Limb (tissue), 2 donors: ENCODE results near the gene GPATCH3.
"Not testable (repeated sequence)": the region's sequence is repeated elsewhere in the genome, so short reads cannot be mapped to it uniquely, and the experiment has no call there.

Experiments used
- DNase-seq, 2 donors: peaks; one replicate each; pipeline ENCODE4 v3.0.0-alpha.2; 2016; ENCODE audit errors: extremely low spot score in 2 of 2

The GPATCH3 gene, protein sequence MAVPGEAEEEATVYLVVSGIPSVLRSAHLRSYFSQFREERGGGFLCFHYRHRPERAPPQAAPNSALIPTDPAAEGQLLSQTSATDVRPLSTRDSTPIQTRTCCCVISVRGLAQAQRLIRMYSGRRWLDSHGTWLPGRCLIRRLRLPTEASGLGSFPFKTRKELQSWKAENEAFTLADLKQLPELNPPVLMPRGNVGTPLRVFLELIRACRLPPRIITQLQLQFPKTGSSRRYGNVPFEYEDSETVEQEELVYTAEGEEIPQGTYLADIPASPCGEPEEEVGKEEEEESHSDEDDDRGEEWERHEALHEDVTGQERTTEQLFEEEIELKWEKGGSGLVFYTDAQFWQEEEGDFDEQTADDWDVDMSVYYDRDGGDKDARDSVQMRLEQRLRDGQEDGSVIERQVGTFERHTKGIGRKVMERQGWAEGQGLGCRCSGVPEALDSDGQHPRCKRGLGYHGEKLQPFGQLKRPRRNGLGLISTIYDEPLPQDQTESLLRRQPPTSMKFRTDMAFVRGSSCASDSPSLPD

DNA sequence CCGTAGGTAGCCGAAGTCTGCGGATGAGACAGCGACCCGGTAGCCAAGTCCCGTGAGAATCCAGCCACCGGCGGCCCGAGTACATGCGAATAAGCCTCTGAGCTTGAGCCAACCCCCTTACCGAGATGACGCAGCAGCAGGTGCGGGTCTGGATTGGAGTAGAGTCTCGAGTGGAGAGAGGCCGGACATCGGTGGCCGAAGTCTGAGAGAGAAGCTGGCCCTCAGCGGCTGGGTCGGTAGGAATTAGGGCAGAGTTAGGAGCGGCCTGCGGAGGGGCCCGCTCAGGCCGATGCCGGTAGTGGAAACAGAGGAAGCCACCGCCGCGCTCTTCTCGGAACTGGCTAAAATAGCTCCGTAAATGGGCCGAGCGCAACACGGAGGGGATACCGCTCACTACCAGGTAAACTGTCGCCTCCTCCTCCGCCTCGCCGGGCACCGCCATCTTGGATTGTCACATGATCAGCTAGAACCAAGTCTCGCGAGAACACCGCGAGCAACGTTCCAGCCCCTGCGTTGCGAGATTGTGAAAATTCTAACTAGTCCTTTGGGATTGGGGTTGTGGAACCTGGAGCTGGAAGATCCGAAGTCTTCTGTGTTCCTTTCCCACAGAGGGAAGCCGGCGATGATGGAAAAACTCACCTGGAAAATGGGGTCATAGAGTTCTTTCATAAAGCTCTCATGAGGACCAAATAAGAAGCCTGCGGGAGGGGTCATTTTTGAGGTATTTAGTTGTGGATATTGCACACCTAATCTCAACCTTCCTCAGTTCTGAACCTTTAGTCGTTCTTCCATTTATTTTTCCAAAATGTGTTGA, at the start of gene GPATCH3:
Gene GPATCH3, minus strand, starts transcription at position 467 of the 814 bp plus-strand sequence. Its CDS starts 25 bp downstream, at position 442.
- DNase-seq = peak; percentile 92

DNA sequence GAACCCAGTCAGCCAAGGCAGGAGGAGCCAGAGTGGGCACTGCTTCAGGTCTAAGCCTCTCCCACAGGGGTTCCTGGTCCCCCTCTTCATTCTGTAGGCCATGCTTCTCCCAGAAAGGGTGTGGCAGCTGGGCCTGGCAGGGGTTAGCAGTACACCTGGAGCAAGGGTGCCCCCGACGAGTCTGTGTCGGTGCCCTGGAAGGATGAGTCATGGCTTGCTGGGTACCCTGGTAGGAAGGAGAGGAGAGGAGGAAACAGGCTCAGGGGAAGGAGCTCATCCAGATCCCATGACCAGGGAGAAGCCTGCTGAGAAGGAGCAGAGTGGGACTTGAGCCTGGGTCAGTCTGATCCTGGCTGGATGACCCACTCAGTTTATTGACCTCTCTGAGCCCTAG, 49.7 kb upstream of the GPATCH3 start:
- DNase-seq = no peak

DNA sequence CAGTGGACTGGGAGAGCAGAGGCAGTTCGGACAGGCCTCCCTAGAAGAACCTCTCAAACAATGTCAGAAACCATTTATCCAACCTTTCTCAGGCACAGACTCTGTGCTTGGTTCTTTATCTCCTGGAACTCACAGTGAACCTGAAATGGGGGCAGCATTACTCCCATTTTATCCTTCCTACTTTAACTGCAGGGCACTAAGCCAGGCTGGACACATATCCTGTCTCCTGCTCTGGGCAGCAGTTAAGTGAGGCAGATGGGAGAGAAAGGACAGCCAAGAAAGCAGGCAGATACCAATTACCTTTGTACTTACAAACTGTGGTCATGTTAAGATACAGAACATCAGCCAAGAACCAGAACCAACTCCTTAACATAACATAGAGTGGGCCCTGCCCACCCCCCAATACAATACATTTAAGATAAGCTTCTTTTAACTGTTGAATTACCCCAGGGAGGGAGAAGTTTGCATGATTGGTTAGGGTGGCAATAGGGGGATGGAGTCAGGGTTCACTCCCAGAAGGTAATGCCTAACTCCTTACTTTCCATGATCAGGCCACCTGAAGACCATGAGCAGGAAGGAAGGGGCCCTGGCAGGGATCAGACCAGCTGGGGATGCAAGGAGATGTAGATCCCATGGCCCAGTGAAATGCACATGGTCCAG, 49.1 kb upstream of the GPATCH3 start:
- DNase-seq = no peak

DNA sequence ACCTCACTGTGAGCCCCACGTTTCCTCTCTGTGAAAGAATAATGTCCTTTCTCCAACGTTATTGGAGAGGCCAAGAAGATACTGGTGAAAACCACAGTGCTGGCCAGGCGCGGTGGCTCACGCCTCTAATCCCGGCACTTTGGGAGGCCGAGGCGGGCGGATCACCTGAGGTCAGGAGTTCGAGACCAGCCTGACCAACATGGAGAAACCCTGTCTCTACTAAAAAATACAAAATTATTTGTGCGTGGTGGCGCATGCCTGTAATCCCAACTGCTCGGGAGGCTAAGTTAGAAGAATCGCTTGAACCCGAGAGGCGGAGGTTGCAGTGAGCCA, 48.4 kb upstream of the GPATCH3 start:
- DNase-seq = not testable (repeated sequence)

DNA sequence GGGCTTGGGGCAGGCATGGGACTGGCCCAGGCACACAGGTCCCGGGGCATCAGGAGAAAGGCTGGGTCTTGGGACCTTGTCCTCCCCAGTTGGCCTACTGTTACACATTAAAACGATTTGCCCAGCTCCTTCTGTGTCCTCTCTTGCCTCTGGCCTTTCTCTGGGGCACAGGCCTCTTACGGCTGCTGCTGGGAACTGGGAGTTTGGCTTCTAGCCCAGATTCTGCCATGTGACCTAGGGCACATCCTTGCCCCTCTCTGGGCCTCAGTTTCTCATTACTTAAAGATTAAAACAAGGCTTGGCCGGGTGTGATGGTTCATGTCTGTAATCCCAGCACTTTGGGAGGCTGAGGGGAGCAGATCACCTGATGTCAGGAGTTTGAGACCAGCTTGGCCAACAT, 46.0 kb upstream of the GPATCH3 start:
- no peak for DNase-seq

DNA sequence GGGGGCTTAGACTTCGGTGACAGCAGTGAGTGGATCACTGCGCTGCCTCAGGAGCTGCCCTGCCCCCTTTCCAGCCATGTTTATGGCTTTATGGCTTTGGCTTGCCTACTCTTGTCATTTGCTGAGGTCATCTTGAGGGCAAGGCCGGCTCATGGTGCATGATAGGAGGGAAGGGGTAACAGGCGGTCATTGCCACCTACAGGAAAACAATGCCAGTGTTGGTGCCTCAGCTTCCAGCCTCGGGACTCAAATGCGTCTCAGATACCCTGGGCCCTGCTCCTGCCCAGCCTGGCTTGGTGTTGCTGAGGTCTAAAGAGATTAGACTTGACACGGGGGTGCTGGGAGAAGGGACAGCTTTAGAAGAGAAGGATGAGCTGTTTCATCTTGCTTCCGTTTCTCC, 45.5 kb upstream of the GPATCH3 start:
- DNase-seq = no peak

DNA sequence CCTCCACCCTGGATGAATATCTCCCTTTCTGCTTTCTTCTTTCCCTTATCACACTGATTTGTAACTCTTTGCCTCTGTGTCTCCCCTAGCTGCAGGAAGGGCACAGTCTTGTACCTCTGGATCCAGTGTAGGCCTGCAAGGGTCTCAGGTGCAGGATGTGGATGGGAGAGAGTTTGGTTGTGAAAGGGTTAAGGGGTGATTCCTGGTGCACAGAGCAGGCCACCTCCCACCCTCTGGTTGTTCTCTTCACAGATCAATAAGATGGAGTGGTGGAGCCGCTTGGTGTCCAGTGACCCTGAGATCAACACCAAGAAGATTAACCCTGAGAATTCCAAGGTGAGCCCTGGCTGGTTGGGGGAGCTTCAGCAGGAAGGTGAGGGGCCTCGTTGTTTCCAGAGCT, 44.9 kb upstream of the GPATCH3 start:
- no peak for DNase-seq

DNA sequence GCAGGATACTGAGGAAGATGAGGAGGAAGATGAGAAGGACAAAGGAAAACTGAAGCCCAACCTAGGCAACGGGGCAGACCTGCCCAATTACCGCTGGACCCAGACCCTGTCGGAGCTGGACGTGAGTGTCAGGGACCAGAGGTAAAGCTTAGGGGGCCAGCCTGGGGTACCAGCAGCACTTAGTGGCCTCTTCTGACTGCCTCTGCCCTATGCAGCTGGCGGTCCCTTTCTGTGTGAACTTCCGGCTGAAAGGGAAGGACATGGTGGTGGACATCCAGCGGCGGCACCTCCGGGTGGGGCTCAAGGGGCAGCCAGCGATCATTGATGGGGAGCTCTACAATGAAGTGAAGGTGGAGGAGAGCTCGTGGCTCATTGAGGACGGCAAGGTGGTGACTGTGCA, 42.4 kb upstream of the GPATCH3 start:
- no peak for DNase-seq

DNA sequence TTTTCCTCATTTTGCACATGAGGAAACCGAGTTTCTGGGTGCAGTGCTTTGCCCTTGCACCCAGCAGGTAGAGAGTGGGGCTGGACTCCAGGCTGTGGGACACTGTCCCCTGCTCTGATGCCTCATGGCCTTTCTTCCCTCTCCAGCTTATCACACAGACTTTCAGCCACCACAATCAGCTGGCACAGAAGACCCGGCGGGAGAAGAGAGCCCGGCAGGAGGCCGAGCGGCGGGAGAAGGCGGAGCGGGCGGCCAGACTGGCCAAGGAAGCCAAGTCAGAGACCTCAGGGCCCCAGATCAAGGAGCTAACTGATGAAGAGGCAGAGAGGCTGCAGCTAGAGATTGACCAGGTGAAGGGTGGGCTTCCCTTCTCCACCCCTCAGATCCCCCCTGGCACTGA, 41.0 kb upstream of the GPATCH3 start:
- no peak for DNase-seq

DNA sequence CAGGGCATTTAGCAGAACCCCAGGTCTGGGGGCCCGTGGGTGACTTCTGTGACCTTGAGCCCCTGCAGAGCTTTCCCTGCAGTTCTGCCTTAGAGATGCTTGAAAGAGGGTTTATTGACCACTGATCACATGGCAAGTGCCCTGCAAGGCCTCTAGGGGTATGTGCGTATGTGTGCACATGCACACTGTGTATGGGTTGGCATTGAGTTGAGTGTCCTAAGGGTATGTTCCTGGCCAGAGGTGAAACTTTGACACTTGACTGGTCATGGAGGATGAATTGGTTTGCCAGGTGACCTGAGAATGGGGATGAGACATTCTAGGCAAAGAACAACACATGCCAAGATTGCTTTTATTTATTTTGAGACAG, 38.4 kb upstream of the GPATCH3 start:
- no peak for DNase-seq

DNA sequence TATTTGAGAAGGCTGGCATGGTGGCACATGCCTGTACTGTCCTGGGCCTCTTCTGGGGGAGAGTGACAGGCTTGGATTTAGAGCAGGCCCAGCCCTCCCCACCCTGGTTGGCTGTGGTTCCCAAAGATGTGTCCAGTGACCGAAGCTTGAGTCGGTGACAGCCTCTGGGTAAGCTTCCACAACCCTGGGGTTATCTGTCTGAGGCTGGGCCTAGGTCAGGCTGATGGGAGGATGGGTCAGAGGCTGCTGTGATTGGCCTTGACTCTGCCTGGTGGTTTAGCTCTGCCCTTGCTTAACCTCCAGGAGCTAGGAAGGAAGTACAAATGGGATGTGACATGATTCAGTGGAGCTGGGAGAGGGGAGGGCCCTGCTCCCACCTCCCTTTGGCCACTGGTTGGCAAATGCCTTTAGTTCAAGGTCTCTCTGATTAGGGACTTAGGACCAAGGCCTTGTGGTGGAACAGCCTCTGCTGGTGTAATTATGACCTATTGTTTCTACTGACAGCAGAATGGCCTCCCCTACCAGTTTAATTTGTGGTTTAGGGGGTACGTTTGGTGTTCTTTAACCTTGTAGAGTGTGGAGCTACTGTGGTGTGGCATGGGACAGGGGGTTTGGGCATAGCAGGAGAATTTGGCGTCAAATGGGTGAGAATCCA, 37.9 kb upstream of the GPATCH3 start:
- no peak for DNase-seq

DNA sequence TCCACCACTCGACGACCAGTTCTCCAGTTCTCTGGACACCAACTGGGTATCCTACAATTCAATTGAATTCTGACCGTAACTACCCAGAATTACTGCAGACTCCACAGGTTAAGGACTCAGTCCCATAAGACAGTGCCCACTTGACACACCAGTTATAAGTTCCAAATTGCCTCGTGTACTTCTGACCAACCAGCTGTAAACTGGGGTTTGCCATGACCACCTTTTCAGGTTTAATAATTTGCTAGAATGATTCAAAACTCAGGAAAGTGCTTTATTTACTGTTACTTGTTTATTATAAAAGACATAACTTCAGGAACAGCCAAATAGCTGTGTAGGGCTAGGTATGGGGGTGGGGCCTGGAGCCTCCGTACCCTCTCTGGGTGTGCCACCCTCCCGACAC, 36.6 kb upstream of the GPATCH3 start:
- DNase-seq = no peak

DNA sequence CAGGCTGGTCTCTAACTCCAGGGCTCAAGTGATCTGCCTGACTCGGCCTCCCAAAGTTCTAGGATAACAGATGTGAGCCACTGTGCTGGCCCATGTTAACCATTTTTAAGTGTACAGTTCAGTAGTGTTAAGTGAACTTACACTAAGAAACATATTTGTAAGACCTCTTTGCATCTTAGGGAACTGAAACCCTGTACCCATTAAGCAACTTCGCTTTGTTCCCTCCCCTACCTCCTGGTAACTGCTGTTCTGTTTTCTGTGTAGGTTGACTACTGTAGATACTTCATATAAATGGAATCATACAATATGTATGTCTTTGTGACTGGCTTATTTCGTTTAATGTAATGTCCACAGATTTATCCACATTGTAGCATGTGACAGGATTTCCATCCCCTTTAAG, 32.3 kb upstream of the GPATCH3 start:
- DNase-seq = no peak

DNA sequence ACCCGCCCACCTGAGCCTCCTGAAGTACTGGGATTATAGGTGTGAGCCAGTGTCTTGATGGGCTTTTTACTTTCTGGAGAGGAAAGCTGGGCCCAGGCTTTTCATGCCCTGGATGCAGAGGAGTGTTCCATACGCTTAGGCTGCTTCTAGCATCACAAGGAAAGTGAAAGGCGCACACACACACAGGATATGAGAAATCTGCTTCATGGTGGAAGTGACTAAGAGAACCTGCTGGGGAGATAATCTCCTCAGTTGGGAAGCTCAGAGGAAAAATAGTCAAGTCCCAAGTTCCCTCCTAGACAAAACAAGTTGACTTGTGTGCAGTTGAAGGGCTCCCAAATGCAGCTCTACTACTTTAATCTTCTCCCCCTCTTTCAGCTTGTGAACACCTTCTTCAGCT, 23.4 kb upstream of the GPATCH3 start:
- no peak for DNase-seq

DNA sequence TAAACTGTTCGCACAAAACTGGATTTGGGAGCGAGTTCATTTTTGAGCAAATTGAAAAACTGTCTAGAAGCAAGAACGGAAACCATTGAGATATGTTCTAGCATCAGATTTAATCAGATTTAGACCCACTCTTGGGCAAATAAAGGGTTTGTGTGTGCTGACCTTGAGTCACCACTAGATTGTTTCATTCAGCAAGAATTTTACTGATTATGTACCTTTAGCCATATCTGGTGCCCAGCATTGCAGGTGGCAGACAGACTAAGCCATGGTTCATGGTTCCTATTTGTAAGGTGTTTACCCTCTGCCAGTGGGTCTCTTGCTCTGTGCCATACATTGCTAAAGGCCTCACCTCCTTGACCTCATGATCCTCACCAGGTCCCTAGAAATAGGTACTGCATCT, 22.6 kb upstream of the GPATCH3 start:
- DNase-seq = no peak

DNA sequence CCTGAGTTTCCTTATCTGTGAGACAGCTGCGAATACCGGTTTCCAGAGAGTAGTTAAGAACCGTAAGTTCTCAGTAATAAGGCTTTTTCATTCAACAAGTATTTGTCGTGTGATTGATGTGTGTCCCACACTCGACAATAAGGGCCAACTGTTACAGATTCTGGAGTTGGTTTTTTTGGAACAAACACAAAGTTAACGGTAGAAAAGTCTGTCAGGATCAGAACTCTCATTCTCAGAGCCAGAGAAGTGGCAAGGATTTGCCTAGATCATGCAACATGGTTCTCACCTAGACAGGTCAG, 22.1 kb upstream of the GPATCH3 start:
- DNase-seq = no peak

DNA sequence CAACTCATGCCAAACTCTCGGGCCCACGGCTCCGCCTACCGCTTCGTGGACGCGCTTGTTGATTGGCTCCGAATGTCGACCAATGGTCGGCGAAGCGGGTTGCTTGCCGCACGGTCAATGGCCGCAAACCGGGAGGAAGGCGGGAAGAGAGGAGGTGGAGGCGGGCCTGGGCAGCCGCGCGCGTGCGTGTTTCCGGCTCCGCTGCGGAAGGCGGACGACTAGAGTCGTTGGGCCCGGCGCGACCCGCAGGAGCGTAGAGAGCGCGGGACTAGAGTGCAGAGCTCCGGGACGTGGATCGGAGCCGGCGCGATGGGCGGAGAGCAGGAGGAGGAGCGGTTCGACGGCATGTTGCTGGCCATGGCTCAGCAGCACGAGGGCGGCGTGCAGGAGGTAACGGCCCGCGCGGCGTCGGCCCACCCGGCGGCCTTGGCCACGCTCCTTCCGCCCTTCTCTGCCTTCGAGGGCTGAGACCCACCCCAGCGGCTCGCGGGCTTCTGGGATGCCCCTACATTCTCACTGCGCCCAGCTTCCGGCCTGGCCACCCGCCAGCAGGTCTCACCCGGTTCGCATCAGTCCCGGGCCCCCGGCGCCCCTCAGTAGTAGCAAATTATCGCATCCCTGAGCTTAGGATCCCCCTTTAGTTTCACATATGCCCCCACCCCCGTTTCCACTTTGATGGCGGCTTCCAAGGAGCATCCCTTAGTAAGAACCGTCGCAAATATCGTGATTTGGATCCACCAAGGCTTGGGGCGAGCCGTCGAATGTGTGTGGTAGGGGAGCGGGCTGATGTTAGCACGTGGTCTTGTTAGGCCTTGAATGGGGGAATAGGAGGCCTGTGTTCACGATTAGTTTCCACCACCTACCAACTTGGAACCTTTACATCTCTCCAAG, 21.5 kb upstream of the GPATCH3 start, which contains the start of gene NUDC:
Gene NUDC, plus strand, starts transcription at position 204 of the 891 bp plus-strand sequence. Its CDS starts 106 bp downstream, at position 310.
- peak; percentile 95 to 97 for DNase-seq

DNA sequence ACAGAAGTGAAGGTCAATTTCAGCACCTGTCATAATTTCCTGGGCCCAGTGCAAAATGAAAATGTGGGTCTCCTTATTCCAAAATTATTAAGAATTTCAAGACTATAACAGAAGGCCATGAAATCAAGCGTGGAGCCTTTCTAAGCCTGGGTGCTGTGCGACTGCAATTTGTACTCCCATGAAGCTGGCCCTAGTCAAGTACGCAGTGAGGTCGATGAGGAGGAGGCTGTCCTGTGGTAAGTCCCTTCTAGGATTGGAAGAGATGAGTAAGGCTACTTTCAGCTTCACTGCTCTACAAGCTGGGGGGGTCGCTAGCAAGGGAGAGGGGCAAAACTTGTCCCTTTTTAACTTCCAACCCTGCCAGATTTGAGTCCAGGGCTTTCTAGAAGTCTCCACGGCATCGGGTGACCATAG, 20.9 kb upstream of the GPATCH3 start:
- DNase-seq = no peak

DNA sequence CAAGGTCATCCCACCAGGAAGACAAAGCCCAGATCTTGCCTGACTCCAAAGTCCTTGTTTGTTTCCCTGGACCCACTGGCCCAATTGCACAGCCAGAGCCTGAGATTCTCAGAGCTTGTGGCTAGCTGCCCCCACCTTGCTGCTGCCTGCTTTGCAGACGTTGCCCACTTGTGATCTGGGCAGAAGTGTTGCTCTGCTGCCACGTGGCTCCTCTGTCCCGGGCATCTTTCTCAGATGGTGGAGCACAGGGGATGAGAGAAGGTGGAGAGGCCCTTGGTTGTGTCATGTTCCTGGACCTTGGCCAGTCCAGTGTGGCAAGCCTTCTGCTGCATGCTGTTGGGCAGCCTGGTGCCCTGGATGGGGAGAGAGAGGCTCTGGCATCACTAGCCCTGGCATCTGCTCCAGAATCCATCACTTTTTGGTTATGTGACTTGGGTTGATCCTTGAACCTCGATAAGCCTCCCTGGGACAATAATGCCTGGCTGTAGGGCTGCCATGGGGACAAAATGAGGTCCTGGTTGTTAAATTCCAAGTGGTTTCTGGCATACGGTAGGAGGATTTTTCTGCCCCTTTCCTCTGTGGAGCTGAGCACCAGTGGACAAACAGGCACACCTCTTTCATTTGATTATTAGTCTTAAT, 15.1 kb upstream of the GPATCH3 start:
- DNase-seq = no peak
